ENCODE data around the gene RNU1-3. TPM values are rescaled to one million over a fixed set of nuclear protein-coding genes. Genes with fewer than 3 reads are reported as not detected.
"Not testable (repeated sequence)": the region's sequence is repeated elsewhere in the genome, so short reads cannot be mapped to it uniquely, and the experiment has no call there.

The RNU1-3 gene
- under 0.01 and 294 TPM in 2 replicates for total RNA-seq (2014; rRNA removed; shearing (Covaris generic))

DNA sequence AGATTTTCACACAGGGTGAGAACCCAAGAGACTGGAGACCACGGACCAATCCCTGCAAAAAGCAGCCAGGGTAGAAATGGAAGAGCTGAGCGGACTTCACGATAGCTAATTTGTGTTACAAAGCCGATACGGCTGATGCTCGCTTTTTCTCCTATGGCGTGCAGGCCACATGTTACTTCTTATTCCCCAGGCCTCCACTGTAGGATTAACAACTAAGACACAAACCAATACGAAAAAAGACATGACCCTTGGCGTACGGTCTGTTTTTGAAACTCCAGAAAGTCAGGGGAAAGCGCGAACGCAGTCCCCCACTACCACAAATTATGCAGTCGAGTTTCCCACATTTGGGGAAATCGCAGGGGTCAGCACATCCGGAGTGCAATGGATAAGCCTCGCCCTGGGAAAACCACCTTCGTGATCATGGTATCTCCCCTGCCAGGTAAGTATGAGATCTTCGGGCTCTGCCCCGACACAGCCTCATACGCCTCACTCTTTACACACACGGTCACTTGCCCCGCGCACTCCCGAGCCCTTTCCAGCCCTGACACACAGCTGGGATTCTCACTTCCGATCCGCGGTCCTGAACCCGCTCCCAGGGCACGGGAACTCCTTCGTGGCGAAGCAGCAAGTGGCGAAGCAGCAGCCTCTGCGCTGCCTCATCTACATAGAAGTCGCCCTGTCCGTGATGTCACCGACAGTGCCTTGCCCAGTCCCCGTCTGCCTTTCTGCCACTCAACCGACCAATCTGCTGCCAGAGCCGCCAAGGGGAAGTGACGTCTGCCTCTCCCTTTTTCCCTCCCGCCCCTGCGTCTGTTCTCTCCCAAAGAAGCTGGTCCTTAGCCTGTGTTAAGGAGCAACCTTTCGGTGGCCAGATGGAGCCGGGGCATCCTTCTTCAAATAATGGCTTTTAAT is at the start of gene RNU1-3:
Gene RNU1-3, minus strand, starts transcription at position 447 of the 912 bp plus-strand sequence.
- not testable (repeated sequence) for H3K27ac ChIP-seq; DNase-seq (ENCODE audit: low read depth in 1 of 2, low spot score in 2 of 2)

DNA sequence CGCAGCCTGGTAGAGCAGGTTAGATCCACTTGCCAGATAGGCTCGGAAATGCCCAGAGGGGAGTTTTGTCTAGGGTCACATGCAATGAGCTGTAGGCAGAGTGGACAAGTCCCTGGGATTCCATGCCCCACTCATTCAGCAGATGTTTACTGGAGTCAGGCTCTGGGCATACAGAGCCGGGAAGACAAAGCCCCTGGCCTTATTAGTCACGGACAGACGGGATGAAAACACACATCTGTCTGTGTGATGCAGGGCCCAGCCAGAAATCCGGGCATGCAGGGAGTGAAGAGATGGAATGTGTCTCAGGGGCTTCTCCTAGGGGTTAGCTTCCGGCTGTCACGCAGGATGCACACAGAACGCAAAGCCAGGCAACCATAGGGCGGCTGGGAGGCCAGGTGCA is 46.7 kb upstream of the RNU1-3 start:
- not testable (repeated sequence) for H3K27ac ChIP-seq; H3K4me3 ChIP-seq; DNase-seq (ENCODE audit: low read depth in 1 of 2, low spot score in 2 of 2); H3K36me3 ChIP-seq; H3K4me1 ChIP-seq (replicated peaks); H3K9me3 ChIP-seq (replicated peaks)
- H3K27me3 ChIP-seq (replicated peaks), result peaks cover 12% of the 10 kb centered on the region

More for the DNA sequence above, at the start of gene RNU1-3:
- not testable (repeated sequence) for H3K36me3 ChIP-seq; H3K9me3 ChIP-seq (replicated peaks); H3K4me3 ChIP-seq; H3K4me1 ChIP-seq (replicated peaks); H3K27me3 ChIP-seq (replicated peaks)

DNA sequence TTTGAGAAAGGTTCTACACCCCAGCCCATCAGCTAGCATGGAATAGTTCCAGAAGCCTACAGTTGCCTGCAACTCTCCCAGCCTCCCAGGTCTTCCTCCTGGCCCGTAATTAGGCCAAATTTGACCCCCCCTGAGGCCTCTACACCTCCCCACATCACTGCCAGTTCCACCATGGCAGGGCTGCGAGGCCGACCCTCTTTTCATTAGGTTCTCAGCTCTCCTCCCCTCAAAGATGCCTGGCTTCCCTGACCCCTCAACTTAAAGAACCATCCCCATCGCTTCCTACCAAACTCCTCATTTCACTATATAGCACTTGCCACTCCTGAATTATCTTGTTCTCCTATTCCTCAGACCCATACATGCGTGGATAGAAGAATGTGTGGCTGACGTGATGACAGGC is 46.2 kb upstream of the RNU1-3 start:
- peaks cover 12% of the 10 kb centered on the region for H3K27me3 ChIP-seq (replicated peaks)
- H3K9me3 ChIP-seq (replicated peaks); H3K27ac ChIP-seq; H3K4me1 ChIP-seq (replicated peaks); H3K36me3 ChIP-seq; H3K4me3 ChIP-seq: not testable (repeated sequence)
- peak in 1 of 2 experiments; percentile 45 for DNase-seq (ENCODE audit: low read depth in 1 of 2, low spot score in 2 of 2)

DNA sequence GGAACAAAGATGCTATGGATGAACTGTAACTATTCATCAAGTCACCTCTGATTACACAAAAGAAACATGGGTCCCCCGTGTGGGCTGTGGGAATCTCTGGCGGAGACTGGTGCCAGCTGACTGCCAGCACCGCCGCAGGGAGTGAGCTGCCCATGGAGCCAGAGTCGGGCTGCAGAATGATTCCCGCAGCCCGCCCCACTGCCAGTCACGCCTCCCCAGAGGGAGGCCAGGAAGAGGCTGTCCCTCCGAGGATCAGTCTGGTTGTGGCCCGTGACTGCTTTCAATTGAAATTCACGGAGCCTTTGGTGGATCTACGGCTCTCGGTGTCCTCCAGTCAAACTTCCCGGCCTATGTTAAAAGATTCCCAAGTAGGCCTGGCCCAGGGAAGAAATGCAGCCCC is 45.8 kb upstream of the RNU1-3 start:
- H3K36me3 ChIP-seq; H3K4me1 ChIP-seq (replicated peaks); H3K4me3 ChIP-seq; H3K27ac ChIP-seq; H3K9me3 ChIP-seq (replicated peaks): not testable (repeated sequence)
- H3K27me3 ChIP-seq (replicated peaks), result peaks cover 14% of the 10 kb centered on the region
- peak in 1 of 2 experiments; percentile 46 for DNase-seq (ENCODE audit: low read depth in 1 of 2, low spot score in 2 of 2)

DNA sequence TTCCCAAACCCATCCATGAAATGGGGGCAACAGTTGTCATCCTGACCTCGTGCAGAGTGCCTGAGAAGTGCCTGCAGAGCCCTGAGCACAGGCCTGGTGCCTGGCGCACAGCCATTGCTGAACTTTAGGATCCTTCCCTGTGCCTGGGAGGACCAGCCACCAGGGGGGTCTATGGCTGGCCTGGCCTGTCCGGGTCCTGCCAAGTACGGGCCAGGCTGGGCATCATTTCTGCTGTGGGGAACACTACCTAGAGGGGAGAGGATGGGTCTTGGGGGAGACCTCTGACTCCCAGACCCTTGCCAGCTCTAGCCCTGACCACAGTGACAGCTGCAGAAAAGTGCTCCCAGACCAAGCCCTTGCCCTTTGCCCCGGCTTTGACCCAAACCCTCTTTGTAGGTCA is 45.4 kb upstream of the RNU1-3 start:
- H3K4me1 ChIP-seq (replicated peaks); H3K9me3 ChIP-seq (replicated peaks): not testable (repeated sequence)
- peaks cover 13% of the 10 kb centered on the region for H3K27me3 ChIP-seq (replicated peaks)

DNA sequence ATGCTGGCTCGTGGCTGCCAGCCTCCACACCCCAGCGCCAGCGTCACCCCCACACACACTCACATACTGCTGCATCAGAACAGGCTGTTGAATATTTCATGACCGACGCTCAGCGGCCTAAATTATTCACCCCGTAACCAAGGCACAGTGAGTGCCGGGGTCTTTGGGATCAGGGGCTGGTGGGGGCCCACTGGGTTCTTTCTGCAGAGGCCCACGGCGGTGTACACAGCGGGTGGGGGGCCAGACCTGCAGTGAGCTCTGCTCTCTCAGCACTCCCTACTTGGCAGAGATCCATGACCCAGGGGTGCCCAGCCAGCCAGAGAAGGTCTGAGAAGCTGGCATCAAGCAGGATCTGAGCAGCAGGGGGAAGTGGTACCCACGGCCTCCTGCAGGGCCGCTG is 43.9 kb upstream of the RNU1-3 start:
- H3K4me3 ChIP-seq; H3K9me3 ChIP-seq (replicated peaks); H3K27ac ChIP-seq; H3K27me3 ChIP-seq (replicated peaks); H3K4me1 ChIP-seq (replicated peaks); H3K36me3 ChIP-seq: not testable (repeated sequence)
- DNase-seq (ENCODE audit: low read depth in 1 of 2, low spot score in 2 of 2), result peak in 1 of 2 experiments; percentile 48

More for the DNA sequence above, 45.4 kb upstream of the RNU1-3 start:
- H3K27ac ChIP-seq, H3K4me3 ChIP-seq, H3K36me3 ChIP-seq: not testable (repeated sequence)
- DNase-seq (ENCODE audit: low read depth in 1 of 2, low spot score in 2 of 2), result peak in 1 of 2 experiments; percentile 47

DNA sequence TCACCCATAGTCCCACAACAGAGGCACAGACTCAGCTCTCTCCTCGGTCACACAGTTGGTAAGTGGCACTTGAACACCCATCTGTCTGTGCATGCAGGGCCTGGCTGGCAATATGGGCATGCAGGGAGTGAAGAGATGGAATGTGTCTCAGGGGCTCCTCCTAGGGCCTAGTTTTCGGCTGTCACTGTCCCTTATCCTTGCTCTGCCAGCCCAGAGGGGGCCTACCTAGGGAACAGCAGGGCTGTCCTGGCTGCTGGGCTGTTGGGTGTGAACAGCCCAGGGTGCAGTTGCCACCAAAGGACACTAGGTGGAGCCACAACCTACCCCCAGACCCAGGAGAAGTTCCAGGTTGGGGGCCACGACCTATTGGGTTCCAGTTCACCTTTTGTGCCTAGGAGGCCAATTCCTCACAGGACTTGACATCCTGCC is 42.9 kb upstream of the RNU1-3 start:
- not testable (repeated sequence) for H3K4me3 ChIP-seq; H3K27me3 ChIP-seq (replicated peaks); H3K27ac ChIP-seq; H3K9me3 ChIP-seq (replicated peaks); H3K36me3 ChIP-seq; H3K4me1 ChIP-seq (replicated peaks)
- peak in 1 of 2 experiments; percentile 50 for DNase-seq (ENCODE audit: low read depth in 1 of 2, low spot score in 2 of 2)

DNA sequence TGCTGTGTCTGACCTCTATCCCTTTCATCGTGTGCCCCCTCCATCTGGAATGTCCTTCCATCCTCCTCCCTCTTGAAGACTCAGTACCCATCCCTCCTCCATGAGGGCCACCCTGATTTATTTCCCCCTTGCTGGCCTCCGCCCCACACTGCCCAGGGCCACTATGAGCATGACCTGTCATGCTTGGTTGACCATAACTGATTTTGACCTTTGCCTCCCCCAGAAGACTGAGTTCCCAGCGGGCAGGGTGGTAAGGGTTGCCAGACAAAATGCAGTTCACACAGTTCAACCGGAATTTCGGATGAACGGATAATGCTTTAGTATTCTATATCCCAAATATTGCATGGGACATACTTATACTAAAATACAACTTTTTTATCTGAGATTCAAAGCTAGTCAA is 42.0 kb upstream of the RNU1-3 start:
- not testable (repeated sequence) for H3K36me3 ChIP-seq; H3K4me3 ChIP-seq; DNase-seq (ENCODE audit: low read depth in 1 of 2, low spot score in 2 of 2); H3K27me3 ChIP-seq (replicated peaks); H3K4me1 ChIP-seq (replicated peaks); H3K9me3 ChIP-seq (replicated peaks); H3K27ac ChIP-seq

DNA sequence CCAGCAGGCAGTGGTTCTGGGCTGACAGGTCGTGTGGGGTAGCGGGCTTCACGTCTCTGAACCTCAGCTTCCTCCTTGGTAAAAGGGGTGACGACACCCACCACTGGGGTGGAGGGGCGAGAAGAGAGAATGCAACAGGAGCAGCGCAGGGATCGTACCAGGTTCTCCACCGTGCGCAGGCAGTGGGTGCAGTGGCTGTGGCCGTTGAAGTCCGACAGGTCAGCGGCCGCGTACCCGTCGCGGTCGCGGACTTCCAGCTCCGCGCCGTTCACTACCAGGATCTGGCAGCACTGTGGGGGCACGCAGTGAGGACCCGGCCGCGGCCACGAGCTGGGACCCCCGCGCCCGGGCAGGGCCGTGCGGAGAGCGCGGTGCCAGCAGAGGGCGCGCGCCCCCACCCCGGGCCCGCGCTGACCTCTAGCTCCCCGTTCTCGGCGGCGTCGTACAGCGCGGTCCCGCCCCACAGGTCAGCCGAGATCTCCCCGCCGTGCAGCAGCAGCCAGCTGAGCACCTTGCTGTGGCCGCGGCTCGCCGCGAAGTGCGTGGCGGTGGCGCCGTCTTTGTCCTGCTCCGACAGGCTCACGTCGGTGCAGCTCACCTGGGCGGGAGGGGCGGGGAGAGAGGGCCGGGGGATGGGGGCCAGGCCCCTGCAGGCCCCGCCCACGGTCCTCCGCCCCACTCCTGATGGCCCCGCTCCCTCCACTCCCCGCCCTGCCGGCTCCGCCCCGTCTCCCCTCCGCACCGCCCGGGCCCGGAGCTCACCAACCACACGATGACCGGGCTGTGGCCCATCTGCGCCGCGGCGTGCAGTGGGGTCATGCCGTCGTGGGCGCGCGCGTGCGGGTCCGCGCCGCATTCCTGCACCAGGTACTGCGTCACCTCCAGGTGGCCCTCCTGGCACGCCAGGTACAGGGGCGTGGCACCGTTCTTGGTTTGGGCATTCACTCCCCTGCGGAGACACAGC is 40.7 kb upstream of the RNU1-3 start:
- not testable (repeated sequence) for H3K36me3 ChIP-seq; H3K4me3 ChIP-seq; H3K27ac ChIP-seq; H3K9me3 ChIP-seq (replicated peaks); H3K27me3 ChIP-seq (replicated peaks); H3K4me1 ChIP-seq (replicated peaks)
- DNase-seq (ENCODE audit: low read depth in 1 of 2, low spot score in 2 of 2), result peak in 1 of 2 experiments; percentile 46

DNA sequence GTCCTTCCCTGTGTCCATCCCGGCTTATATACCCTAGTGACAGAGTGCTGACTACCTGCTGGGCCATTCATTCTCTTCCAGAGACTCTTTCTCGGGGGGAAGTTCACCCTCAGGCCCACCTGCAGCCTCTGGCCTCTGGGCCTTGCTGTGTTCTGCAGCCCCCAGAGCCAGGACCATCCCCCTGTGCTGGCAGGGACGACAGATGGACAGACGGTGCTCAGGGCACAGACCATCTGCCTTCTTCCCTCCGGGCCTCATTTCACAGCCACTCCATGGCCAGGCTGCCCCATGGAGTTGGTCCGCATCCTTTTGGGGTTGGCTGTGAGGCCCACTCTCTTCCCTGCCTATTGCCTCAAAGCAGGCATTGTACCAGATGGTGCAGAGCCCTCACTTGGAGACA is 39.6 kb upstream of the RNU1-3 start:
- not testable (repeated sequence) for H3K27ac ChIP-seq; H3K9me3 ChIP-seq (replicated peaks); DNase-seq (ENCODE audit: low read depth in 1 of 2, low spot score in 2 of 2); H3K4me3 ChIP-seq; H3K36me3 ChIP-seq; H3K27me3 ChIP-seq (replicated peaks); H3K4me1 ChIP-seq (replicated peaks)

DNA sequence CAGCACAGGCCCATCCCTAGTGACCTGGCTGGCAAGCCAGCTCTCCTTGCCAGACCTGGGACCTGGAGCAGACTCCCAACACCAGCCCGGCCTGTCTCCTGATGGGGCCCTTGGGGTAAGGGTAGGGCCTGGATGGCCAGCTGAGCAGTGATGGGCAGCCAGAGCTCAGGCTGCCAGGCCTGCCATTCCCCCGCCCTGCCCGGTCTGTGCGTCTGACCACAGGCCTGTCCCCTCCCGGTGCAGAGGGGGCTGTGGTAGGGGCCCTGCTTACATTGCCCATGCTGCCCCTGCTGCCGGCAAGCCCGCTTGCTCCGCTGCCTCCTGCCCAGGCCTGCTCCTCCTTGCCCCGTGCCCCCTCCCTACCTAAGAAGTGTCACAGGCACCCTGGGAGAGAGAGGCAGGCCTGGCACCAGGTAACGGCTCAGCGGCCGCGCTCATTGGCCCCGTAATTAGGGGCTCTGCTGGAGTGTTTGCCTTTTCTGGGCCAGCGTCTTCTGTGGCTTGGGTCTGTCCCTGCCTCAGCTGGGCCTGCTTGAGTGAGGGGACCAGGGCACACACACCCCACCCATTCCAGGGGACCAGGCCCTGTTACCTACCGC is 37.9 kb upstream of the RNU1-3 start:
- H3K9me3 ChIP-seq (replicated peaks); H3K36me3 ChIP-seq; H3K27me3 ChIP-seq (replicated peaks); DNase-seq (ENCODE audit: low read depth in 1 of 2, low spot score in 2 of 2); H3K4me3 ChIP-seq; H3K27ac ChIP-seq; H3K4me1 ChIP-seq (replicated peaks): not testable (repeated sequence)

DNA sequence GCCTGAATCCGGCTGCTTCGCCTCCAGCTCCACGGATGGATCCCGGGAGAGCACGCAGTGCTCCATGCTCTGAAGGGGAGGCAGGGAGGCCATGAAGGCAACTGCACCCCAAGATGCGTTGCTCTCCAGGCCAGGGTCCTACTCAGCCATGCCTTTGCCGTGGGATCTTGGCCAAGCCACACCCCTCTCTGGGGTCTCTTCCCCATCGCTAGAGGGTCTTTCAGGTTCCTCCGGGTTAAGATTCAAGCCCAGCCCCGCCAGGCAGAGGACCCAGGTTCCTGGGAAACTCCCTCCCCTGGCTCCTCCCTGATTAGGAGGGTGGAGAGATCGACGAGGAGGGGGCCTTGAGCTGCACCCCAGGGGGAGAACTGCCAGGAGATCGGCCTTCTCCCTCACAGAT is 37.3 kb upstream of the RNU1-3 start:
- H3K4me1 ChIP-seq (replicated peaks); H3K27me3 ChIP-seq (replicated peaks); H3K4me3 ChIP-seq; H3K27ac ChIP-seq; DNase-seq (ENCODE audit: low read depth in 1 of 2, low spot score in 2 of 2); H3K36me3 ChIP-seq; H3K9me3 ChIP-seq (replicated peaks): not testable (repeated sequence)

DNA sequence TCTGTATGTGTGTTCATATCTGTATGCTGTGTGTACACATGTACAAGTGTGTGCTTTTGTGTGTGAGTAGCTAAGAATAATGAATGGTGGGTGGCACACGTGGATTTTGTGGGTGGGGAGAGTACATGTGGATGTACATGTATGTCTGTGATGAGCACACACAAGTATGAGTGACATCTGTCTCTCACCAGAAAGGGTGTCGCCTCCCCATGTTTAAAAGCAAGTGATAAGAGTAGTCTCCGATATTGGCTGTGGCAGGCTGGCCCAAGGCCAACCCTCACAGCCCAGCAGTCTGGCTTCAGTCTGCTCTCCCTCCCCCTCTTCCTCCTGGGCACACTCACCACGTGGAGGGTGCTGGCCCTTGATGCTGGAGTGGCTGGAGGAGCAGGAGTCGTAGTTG is 36.9 kb upstream of the RNU1-3 start:
- not testable (repeated sequence) for H3K27ac ChIP-seq; H3K9me3 ChIP-seq (replicated peaks); H3K36me3 ChIP-seq; H3K4me1 ChIP-seq (replicated peaks); H3K4me3 ChIP-seq; DNase-seq (ENCODE audit: low read depth in 1 of 2, low spot score in 2 of 2); H3K27me3 ChIP-seq (replicated peaks)

DNA sequence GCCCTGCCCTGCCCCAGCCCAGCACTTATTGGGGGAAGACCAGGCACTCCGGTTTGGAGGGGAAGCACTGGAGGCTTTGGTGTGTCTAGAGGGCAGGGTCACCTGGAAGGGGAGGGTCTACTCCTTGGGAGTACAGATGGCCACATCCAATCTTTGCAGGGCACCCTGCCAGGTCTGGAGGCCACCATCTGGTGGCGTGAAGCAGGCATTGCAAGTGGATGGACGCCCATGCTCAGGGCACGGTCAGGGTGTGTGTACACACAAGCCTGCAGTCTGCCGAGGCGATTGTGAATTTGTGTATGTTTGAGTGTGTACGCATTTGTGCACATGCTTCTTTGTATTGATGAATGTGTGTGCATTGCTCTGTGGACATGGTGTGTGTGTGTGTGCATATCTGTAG is 36.4 kb upstream of the RNU1-3 start:
- not testable (repeated sequence) for H3K4me1 ChIP-seq (replicated peaks); DNase-seq (ENCODE audit: low read depth in 1 of 2, low spot score in 2 of 2); H3K27ac ChIP-seq; H3K36me3 ChIP-seq; H3K4me3 ChIP-seq; H3K27me3 ChIP-seq (replicated peaks); H3K9me3 ChIP-seq (replicated peaks)
